Measurements from ENCODE around the gene MAGEF1.

MAGEF1 gene

DNA sequence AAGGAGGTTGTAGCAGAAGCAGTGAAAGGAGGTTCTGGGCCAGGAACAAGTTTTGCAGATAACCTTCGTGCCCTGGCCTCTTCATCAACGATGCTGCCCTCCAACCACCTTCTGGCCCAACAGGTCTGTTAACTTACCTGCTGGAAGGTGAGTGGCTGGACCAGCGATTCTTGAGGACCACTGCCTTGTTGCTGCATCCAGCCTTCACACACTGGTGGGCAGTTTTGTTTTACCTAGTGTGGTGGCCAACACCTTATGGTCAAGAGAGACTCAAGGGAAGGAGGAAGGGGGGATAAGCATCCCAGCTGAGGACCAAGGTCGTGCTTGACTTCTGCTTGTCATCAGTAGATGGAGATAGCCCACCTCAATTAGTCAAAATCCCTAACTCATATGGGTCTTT, 7.8 kb upstream of the MAGEF1 start:
- no peak for DNase-seq

DNA sequence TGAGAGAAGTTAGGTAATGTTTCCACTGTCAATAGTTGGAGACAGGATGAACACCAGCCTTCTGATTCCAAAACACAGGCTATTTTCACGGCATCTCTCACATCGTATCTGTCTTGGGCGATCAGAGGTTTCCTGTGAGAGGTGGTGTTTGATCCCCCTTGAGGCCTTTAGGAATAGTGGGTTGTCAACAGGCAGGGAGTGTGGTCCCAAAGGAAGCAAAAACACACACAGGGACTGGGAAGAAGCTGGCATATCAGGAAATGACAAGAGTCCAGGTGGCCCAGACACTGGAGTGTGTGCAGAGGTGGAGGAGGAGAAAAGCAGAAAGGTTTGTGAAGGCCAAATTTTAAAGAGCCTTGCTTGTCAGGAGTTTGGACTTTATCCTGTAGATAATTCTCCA, 6.6 kb upstream of the MAGEF1 start:
- DNase-seq: no peak

DNA sequence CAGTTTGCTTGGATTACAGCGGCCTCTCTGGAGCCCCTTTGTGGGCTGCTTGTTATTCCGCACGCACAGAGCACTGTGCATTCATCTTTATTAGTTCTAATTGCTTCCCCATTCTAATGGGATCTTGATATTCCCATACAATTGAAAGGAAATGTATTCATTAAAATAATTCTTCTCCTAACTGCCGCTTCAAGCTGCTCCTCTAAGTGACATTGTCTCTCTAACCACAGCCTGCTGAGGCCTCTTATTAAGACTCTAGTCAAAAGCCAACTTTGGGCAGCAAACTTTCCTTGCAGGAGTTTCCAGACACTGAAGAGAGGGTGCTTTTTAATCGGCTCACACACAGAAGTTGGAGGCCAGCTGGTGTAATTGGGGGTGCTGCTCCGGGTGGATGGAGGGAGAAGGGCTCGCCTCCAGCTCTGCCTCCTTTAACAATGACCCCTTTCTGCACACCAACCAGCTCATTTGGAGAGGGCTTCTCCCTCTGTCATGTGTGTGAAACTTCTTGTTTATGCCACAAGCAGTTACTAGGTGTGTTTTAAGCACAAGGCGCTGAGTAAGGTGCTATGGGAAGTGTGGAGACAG, 5.6 kb upstream of the MAGEF1 start:
- DNase-seq: no peak

GRCh38 chr3:184716622-184717398, 4.9 kb upstream of the MAGEF1 start:
- no peak for DNase-seq

DNA sequence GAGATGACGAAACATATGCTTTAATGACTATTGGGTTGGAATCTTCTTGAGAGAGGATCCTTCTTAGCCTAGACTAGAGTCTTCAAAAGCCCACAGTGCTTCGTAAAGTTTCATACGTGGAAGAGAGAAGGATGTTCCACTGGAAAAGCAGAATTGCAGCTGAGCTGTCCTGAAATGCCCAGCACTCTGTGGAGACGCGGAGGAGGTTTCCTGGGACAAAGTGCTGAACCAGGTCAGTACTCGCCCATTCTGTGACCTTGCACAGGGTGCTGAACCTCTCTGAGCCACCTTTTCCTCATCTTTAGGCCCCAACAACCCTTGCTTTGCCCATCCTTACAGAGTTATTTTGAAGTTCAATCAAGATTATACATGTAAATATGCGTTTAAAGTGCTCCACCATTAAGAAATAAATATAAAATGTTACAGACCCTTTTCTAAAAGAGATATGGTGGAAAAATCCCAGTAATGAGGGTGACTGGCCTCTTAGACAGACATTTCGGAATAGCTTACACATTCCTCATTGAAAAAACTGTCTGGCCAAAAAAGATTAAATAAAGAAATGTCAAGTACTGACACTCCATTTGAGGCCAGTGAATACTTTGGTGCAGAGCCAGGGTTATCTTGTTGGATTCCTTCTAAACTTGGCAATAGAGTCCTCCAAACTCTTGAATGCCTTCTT, 4.2 kb upstream of the MAGEF1 start:
- no peak for DNase-seq

- no peak for DNase-seq
These were observed 1.7 kb upstream of the MAGEF1 start for GRCh38 chr3:184713521-184713920.

DNA sequence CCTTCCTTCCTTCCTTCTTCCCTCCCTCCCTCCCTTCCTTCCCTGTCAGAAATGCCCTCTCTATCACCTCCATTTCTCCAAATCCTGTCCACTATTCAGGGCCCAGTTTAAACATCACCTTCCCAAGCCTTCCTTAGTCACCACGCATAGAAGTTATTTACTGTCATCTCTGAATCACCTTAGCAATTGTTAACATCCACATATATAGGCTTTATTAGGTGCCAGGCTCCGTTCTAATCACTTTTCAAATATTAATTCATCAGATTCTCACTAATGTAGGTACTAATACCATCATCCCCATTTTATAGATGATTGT, 1.1 kb upstream of the MAGEF1 start:
- DNase-seq: no peak

DNA sequence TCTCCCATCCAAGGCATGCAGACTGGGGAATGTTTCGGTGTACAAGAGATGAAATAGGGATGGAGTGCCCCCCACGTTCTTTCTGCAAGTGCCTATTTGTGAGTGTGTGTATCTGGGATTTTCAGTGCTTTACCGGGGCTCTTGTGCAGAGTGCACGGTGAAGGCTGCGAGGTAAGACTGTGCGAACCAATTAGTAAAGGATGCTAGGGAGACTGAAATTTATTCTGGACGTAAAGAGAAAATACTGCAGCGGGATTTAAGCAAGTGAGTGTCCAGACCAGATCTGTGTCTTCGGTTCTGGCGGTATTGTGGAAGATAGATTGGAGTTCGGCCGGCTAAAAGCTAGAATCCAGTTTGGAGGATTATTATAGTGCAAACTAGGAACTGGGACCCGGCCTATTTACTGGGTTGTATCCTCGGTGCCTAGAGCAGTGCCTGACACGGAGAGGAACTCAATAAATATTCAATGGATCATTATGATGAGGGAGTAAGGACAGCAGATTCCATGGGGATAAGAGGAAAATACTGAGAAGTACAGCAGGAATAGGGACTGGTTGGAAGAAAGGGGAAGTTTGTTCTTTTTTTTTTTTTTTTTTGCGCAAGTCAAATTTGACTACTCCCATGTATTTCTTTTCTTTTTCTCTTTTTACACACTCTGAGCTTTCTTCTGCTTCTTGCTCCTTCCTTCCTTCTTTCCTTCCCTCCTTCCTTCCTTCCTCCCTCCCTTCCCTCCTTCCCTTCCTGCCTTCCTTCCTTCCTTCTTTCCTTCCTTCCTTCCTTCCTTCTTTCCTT, 580 bp upstream of the MAGEF1 start:
- DNase-seq: no peak

DNA sequence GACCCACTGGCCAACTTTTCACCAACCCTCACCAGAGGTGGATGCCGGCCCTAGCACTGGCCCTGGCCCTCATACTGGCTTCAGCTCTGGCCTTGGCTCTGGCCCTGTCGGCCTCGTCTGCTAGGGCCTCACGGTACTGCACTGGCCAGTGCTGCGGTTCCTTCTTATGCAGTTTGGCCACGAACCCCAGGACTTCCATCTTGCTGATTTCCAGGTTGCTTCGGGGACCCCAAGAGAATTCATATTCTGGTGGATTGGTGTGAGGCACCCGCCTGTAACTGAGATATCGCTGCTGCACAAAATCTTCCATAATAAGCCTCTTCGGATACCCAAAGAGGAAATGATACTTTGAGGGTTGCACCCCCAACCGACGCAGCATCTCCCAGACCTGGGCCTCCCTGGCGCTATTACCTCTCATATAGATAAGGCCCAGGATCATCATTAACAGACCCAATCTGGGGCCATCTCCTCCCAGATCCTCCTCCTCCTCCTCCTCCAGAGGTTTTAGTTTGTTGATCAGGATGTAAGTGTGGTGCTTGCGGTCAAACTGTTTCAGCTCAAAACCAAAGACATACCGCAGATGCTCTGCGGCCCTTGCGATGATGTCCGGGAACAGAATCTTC, 883 bp downstream of the MAGEF1 start:
- DNase-seq: peak; percentile 28 to 49

DNA sequence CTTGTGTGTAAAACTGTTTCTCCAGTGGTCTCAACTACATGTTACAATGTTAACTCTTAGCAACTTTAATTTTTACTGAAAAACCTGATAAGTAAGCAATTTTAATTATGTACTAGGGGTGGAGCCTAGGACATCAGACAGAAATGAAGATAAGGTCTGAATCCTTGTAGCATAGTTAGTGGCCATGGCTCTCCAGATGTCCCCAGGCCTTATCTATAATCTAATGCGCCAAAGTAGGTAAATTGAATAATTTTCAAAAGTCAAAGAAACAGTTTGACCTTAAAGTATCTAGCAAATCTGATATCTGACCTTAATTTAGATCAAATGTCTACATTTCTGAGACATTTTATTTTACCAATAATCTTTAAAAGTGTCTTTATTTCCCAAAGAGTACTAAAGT, 8.2 kb downstream of the MAGEF1 start:
- DNase-seq: no peak

DNA sequence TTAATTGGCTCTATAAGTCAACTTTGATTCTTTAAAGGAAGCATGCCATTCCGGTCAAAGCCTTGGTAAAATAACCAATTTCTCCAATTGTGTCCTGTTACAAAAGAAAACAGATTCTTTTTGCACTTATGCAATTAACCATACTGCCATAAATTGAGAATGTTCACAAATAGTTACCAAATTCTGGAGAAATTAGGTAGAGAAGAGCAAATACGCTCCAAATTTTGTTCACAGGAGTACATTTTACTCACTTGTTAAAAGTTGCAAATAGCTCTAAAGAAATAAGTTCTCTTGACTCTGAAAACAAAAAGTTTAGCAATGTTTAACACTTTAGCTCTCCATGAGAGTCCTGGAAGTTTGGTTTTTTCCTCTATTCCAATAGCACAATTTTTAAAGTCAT, 11.1 kb downstream of the MAGEF1 start:
- DNase-seq: no peak

GRCh38 chr3:184697845-184698244, 14.0 kb downstream of the MAGEF1 start:
- DNase-seq: no peak

- no peak for DNase-seq
These were observed 15.2 kb downstream of the MAGEF1 start for GRCh38 chr3:184696697-184697096.

GRCh38 chr3:184694716-184695115, 17.1 kb downstream of the MAGEF1 start:
- no peak for DNase-seq

DNA sequence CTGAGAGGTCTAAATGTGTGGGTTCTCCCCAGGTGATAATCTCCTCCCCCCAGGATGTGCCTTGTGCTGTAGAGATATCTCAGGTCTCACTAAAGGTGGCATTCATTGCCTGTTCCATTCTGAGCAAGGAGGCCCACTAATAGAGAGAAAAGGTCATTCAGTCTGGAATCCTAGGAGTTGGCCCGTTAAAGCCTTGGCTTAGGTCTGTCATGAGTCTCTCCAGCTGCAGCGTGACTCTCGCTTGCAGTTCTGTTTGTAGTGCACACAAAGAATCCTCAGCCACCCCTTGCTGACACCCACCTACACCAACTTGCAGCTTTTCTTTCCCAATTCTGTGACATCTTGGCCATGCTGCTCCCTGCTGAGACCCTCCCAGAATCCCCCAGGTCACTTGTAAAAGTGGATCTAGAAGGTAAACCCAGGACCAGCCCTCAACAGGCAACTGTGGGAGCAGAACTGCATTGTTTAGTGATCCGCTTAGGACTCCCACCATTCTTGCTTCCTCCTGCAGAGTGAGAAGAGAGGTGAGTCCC, 17.7 kb downstream of the MAGEF1 start:
- DNase-seq: no peak

DNA sequence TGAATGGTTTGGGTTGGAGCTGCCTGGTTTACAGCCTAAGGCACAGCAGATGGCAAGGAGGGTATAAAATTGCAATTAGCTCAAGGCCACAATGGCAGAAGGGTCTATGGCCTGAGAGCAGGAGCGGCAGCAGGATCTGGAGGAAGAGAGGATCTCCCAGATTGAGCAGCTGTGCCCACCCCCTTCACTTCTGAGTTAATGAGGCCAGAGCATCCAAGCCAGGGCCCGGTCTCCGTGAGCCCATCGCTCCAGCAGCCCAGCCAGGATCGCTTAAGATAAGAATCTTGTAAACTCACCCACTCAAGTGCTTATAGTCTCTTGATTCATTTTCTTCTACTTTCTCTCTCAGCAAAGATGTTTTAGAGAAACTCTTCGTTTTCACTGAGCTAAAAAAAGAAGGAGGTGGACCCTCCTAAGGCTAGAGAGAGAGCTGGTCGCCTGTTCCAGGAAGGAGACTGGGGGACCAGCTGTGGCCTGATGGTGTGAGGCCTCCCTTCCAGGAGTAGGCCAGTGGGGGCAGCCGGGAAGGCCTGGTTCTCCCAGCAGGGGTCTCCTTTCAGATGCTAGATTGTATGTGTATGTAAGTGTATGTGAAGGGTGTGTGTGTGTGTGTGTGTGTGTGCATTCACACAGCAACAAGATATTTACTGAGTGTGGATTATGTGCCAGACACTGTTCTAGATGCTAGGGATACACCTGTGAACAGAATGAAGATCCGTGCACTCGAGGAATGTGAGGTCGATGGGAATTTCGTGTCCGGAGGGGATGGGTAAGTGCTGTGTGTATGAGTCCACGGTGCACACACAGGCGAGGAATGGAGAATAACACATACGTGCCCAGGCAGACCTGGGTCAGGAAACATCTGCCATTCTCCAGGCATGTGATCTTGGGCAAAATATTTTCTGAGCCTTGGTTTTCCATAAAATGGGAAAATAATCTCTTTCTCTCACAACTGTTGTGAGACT, 18.6 kb downstream of the MAGEF1 start:
- no peak for DNase-seq

- DNase-seq: no peak
These were observed 20.2 kb downstream of the MAGEF1 start for GRCh38 chr3:184691397-184692231.

GRCh38 chr3:184690192-184690883, 21.5 kb downstream of the MAGEF1 start:
- DNase-seq: no peak

GRCh38 chr3:184688882-184689271, 23.0 kb downstream of the MAGEF1 start:
- DNase-seq: no peak

GRCh38 chr3:184688251-184688881, 23.5 kb downstream of the MAGEF1 start:
- no peak for DNase-seq

Data from activated CD4-positive, alpha-beta T cell treated with anti-CD3 and anti-CD28 coated beads, Interleukin-2, amount 50 U/mL, for 48 hours (primary cell).